GM12891 (cell line): ENCODE results near the gene SLC6A8.

ENCODE experiments used
- POLR2AphosphoS5 ChIP-seq: IDR thresholded peaks from 2 replicates; pipeline ENCODE4 v1.6.1; 2011; ENCODE audit warnings: low read depth, low read length, control low read depth
- TAF1 ChIP-seq: IDR thresholded peaks from 2 replicates; pipeline ENCODE4 v1.6.1; 2011; ENCODE audit warnings: low read depth, low read length, control low read depth

GRCh38 chrX:153645151-153645550 is 42.6 kb upstream of the SLC6A8 start:
- no peak for TF ChIP-seq TAF1
- no peak for TF ChIP-seq POLR2AphosphoS5
